ENCODE data around the gene NAPSA. TPM values are rescaled to one million over a fixed set of nuclear protein-coding genes. Genes with fewer than 3 reads are reported as not detected.

NAPSA gene
- total RNA-seq, 2 donors from 2014 or later = not detected

DNA sequence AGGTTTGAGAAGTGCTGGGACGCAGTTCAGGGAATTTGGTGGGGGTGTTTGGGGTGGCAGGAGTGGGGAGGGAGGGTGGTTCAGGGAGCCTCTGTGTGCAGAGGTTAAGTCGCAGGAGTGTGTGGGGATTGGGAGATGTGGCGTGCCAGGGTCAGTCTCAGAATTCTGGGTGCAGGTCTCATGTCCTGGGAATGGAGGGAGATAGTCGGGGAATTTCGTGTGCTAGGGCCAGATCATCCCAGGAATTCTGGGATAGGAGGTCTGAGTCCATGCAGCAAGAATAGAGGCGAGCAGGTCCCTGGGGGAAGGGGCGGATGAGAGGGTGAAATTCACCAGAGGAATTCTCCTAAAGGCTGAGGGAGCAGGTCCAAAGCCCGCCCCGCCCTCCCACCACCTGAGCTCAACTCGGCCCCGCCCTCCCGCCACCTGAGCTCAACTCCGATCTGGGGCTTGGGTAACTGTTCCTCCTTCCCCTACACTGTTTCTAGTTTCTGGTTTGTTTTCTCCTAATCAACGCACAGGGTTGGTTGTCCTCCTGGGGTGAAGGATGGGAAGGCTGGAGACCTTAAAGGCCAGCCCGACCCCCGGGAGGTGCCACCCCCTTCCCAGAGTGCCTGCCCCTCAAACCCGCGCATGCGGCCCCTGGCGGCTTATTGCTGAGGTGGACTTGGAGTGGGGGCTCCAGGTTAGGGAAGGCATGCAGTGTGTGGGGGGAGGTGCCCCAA is 51.5 kb downstream of the NAPSA start:
- Histone ChIP-seq H3K36me3 (no peaks in the 10 kb centered on the region), H3K27ac (no peak overlapping the region), H3K9me3 (no peaks in the 10 kb centered on the region), H3K4me1 (ENCODE audit: control insufficient read depth in 1 of 2, low read depth in 2 of 2) (no peaks in the 10 kb centered on the region), H3K4me3 (no peak overlapping the region), H3K27me3 (replicated peaks; ENCODE audit: insufficient read depth) (peaks cover 14% of the 10 kb centered on the region)
- no peak for ATAC-seq (ENCODE audit: insufficient number of reproducible peaks, low FRiP score, low read depth)
- DNase-seq (ENCODE audit: low spot score) = no peak
- TF ChIP-seq, protein P1, sequence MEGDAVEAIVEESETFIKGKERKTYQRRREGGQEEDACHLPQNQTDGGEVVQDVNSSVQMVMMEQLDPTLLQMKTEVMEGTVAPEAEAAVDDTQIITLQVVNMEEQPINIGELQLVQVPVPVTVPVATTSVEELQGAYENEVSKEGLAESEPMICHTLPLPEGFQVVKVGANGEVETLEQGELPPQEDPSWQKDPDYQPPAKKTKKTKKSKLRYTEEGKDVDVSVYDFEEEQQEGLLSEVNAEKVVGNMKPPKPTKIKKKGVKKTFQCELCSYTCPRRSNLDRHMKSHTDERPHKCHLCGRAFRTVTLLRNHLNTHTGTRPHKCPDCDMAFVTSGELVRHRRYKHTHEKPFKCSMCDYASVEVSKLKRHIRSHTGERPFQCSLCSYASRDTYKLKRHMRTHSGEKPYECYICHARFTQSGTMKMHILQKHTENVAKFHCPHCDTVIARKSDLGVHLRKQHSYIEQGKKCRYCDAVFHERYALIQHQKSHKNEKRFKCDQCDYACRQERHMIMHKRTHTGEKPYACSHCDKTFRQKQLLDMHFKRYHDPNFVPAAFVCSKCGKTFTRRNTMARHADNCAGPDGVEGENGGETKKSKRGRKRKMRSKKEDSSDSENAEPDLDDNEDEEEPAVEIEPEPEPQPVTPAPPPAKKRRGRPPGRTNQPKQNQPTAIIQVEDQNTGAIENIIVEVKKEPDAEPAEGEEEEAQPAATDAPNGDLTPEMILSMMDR (IDR thresholded peaks at IDR 0.05) = no peak

DNA sequence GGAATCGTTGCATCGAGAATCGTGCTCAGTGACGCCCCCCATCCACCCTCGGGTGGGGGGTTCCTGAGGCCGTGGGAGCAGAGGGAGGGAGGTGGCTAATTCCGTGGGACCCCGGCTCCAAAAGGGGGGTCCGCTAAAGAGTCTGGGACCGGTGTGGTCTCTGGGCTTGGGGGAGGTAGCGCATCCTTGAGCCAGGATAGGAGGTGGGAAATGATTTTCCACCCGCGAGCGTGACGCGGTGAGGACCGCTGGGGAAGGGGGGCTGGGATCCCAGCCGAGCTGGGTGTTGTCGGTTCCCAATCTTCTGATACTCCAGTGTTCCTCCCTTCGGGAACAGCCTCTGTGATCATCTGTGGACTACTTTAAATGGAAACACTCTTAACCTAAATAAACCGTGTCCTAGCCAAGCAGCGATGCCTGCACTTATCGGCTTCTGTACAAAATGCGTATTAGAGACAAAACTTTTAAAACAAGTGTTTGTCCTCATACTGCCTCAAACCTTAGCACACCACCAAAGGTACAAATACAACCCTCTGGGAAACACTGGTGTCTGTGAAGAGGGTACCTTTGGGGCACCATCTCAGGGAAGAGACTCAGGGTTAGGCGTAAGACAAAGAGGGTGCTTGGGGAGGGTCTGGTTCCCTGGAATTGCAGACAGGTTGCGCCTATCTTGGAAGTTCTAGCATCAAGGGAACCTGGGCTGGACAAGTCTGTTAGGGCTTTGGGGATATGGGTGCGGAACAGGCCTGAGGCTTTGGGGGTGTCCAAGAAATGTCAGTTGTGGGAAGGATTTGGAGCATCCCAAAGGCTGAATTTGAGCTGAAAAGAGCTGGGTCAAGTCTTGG is 52.2 kb downstream of the NAPSA start:
- no peaks in the 10 kb centered on the region for H3K9me3 ChIP-seq
- no peaks in the 10 kb centered on the region for H3K4me1 ChIP-seq (ENCODE audit: control insufficient read depth in 1 of 2, low read depth in 2 of 2)
- no peak overlapping the region for H3K4me3 ChIP-seq
- TF ChIP-seq, protein P1 (IDR thresholded peaks at IDR 0.05) = no peak
- no peaks in the 10 kb centered on the region for H3K36me3 ChIP-seq
- peaks cover 14% of the 10 kb centered on the region for H3K27me3 ChIP-seq (replicated peaks; ENCODE audit: insufficient read depth)
- H3K27ac ChIP-seq = no peak overlapping the region
- no peak for DNase-seq (ENCODE audit: low spot score)
- ATAC-seq (ENCODE audit: insufficient number of reproducible peaks, low FRiP score, low read depth) = no peak

DNA sequence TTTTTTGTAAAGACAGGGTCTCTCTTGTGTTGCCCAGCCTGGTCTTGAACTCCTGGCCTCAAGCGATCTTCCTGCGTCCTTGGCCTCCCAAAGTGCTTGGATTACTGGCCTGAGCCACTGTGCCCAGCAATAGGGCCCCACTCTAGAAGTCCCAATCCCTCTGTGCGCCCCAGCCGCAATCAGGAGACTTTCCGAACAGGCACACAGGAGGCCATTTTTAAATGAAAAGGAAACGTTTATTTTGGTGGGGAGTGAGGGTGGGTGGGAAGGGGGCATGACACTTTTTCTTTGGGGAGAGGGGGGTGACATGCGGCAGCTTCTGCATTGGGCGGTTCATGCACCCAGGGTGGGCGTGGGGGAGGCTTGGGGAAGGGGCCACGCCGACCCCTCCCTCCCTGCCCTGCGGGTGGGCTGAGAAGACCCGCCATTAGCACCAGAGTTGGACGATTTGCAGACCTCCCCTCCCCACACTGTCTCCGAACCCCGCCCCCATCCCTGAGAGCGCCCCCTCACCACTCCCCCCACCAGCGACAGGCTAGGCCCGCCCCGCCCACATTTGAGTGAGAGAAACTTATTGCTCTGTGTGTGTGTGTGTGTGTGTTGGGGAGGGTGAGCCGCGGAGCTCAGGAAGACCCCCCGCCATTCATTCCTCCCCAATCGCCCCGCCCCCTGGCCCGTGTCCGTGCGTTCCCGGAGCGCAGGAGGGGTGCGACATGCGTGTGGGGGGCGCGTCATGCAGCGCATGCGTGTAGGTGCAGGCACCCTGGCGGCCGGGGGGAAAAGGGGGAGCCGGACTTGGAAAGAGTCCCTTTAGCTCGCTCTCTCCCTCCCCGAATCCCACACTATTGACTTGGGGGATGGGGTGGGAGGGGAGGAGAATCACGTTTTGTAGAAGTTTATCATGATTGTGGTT is 53.5 kb downstream of the NAPSA start:
- no peaks in the 10 kb centered on the region for H3K9me3 ChIP-seq
- H3K4me1 ChIP-seq (ENCODE audit: control insufficient read depth in 1 of 2, low read depth in 2 of 2) = no peaks in the 10 kb centered on the region
- no peak overlapping the region for H3K4me3 ChIP-seq
- TF ChIP-seq, protein P1 (IDR thresholded peaks at IDR 0.05) = no peak
- DNase-seq (ENCODE audit: low spot score) (no peak), ATAC-seq (ENCODE audit: insufficient number of reproducible peaks, low FRiP score, low read depth) (no peak)
- no peaks in the 10 kb centered on the region for H3K36me3 ChIP-seq
- no peak overlapping the region for H3K27ac ChIP-seq
- peaks cover 14% of the 10 kb centered on the region for H3K27me3 ChIP-seq (replicated peaks; ENCODE audit: insufficient read depth)

DNA sequence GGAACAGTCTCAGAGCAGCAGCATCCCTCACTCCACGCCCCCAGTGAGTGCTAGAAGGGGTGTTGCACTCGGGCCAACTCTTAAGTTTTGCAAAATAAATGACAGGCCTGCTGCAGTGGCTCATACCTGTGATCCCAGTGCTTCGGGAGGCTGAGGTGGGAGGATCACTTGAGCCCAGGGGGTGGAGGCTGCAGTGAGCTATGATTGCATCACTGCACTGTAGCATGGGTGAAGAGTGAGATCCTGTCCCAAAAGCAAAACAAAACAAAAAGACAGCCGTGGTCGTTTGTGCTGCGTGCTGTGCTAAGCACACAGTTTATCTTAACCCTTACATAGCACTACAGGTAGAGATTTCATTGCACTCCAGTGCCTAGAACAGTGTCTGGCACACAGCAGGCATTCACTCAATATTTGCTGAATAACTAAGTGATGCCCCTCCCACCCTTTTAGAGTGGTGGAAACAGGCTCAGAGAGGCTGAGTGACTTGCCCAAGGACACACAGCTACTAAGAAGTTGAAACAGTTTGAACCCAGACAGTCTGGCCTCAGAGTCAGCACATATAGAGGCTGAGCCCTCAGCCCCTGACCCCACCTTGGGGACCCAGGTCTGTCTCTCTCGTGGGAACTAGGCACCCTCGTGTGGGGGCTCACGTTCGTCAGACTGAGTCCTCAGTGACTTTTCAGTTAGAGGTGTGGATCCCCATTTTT is 54.5 kb downstream of the NAPSA start:
- DNase-seq (ENCODE audit: low spot score) = no peak
- H3K4me3 ChIP-seq = no peak overlapping the region
- TF ChIP-seq, protein P1 (IDR thresholded peaks at IDR 0.05) = no peak
- H3K27me3 ChIP-seq (replicated peaks; ENCODE audit: insufficient read depth) = peaks cover 14% of the 10 kb centered on the region
- no peak for ATAC-seq (ENCODE audit: insufficient number of reproducible peaks, low FRiP score, low read depth)
- no peaks in the 10 kb centered on the region for H3K9me3 ChIP-seq
- no peak overlapping the region for H3K27ac ChIP-seq
- H3K36me3 ChIP-seq = no peaks in the 10 kb centered on the region
- H3K4me1 ChIP-seq (ENCODE audit: control insufficient read depth in 1 of 2, low read depth in 2 of 2) = no peaks in the 10 kb centered on the region

All from thoracic aorta (tissue), 2 donors.